ENCODE results near the gene NEMP2.
"Not testable (repeated sequence)": the region's sequence is repeated elsewhere in the genome, so short reads cannot be mapped to it uniquely, and the experiment has no call there.

Gene NEMP2

GRCh38 chr2:190519975-190520767 is 14.4 kb downstream of the NEMP2 start:
- ATAC-seq = no peak
- H3K27me3 Mint-ChIP-seq = no peaks in the 10 kb centered on the region

GRCh38 chr2:190517468-190517867 is 17.1 kb downstream of the NEMP2 start:
- Mint-ChIP-seq H3K36me3 (ENCODE audit: low read depth) (peaks cover 21% of the 10 kb centered on the region), H3K27ac (no peak overlapping the region), H3K4me3 (no peak overlapping the region), H3K9me3 (no peaks in the 10 kb centered on the region), H3K27me3 (no peaks in the 10 kb centered on the region), H3K4me1 (peaks cover 37% of the 10 kb centered on the region)
- DNase-seq (no peak), ATAC-seq (no peak)

More at GRCh38 chr2:190519975-190520767, 14.4 kb downstream of the NEMP2 start:
- Mint-ChIP-seq H3K36me3 (ENCODE audit: low read depth) (peaks cover 27% of the 10 kb centered on the region), H3K4me3 (no peak overlapping the region), H3K4me1 (peaks cover 32% of the 10 kb centered on the region), H3K27ac (no peak overlapping the region), H3K9me3 (no peaks in the 10 kb centered on the region)
- DNase-seq = no peak

GRCh38 chr2:190515687-190516086 is 18.8 kb downstream of the NEMP2 start:
- peaks cover 15% of the 10 kb centered on the region for H3K36me3 Mint-ChIP-seq (ENCODE audit: low read depth)
- no peak for DNase-seq
- H3K4me3 Mint-ChIP-seq = no peak overlapping the region
- no peak overlapping the region for H3K27ac Mint-ChIP-seq
- no peaks in the 10 kb centered on the region for H3K9me3 Mint-ChIP-seq
- H3K27me3 Mint-ChIP-seq = no peaks in the 10 kb centered on the region
- peak; percentile 10 for ATAC-seq
- H3K4me1 Mint-ChIP-seq = peaks cover 28% of the 10 kb centered on the region

GRCh38 chr2:190514676-190515075 is 19.8 kb downstream of the NEMP2 start:
- H3K27ac Mint-ChIP-seq = no peak overlapping the region
- ATAC-seq (no peak), DNase-seq (no peak)
- H3K27me3 Mint-ChIP-seq = no peaks in the 10 kb centered on the region
- peaks cover 14% of the 10 kb centered on the region for H3K36me3 Mint-ChIP-seq (ENCODE audit: low read depth)
- H3K9me3 Mint-ChIP-seq = no peaks in the 10 kb centered on the region
- H3K4me1 Mint-ChIP-seq = peaks cover 20% of the 10 kb centered on the region
- H3K4me3 Mint-ChIP-seq = no peak overlapping the region

GRCh38 chr2:190513877-190514276 is 20.6 kb downstream of the NEMP2 start:
- peaks cover 18% of the 10 kb centered on the region for H3K4me1 Mint-ChIP-seq
- no peaks in the 10 kb centered on the region for H3K9me3 Mint-ChIP-seq
- no peak overlapping the region for H3K4me3 Mint-ChIP-seq
- DNase-seq = no peak
- ATAC-seq = no peak
- no peaks in the 10 kb centered on the region for H3K27me3 Mint-ChIP-seq
- H3K36me3 Mint-ChIP-seq (ENCODE audit: low read depth) = peaks cover 14% of the 10 kb centered on the region
- no peak overlapping the region for H3K27ac Mint-ChIP-seq

- no peak for DNase-seq
- peaks cover 14% of the 10 kb centered on the region for H3K36me3 Mint-ChIP-seq (ENCODE audit: low read depth)
- H3K27me3 Mint-ChIP-seq = no peaks in the 10 kb centered on the region
- H3K4me1 Mint-ChIP-seq = peaks cover 18% of the 10 kb centered on the region
- no peaks in the 10 kb centered on the region for H3K9me3 Mint-ChIP-seq
- no peak overlapping the region for H3K4me3 Mint-ChIP-seq
- ATAC-seq = no peak
- no peak overlapping the region for H3K27ac Mint-ChIP-seq
Observed at GRCh38 chr2:190512539-190513095, 21.9 kb downstream of the NEMP2 start.

GRCh38 chr2:190511104-190511503 is 23.4 kb downstream of the NEMP2 start:
- no peak for ATAC-seq
- DNase-seq = no peak
- Mint-ChIP-seq H3K27me3 (no peaks in the 10 kb centered on the region), H3K4me3 (no peak overlapping the region), H3K9me3 (no peaks in the 10 kb centered on the region), H3K27ac (no peak overlapping the region), H3K36me3 (ENCODE audit: low read depth) (peaks cover 19% of the 10 kb centered on the region), H3K4me1 (peaks cover 14% of the 10 kb centered on the region)

GRCh38 chr2:190509895-190510294 is 24.6 kb downstream of the NEMP2 start:
- not testable (repeated sequence) for H3K4me3 Mint-ChIP-seq, DNase-seq, H3K27me3 Mint-ChIP-seq, H3K4me1 Mint-ChIP-seq, H3K27ac Mint-ChIP-seq, H3K9me3 Mint-ChIP-seq, ATAC-seq
- H3K36me3 Mint-ChIP-seq (ENCODE audit: low read depth) = peaks cover 18% of the 10 kb centered on the region

GRCh38 chr2:190507135-190507534 is 27.4 kb downstream of the NEMP2 start:
- ATAC-seq (no peak), DNase-seq (no peak)
- Mint-ChIP-seq H3K27ac (no peak overlapping the region), H3K4me3 (no peak overlapping the region), H3K9me3 (no peaks in the 10 kb centered on the region), H3K4me1 (peaks cover 3% of the 10 kb centered on the region), H3K36me3 (ENCODE audit: low read depth) (peaks cover 19% of the 10 kb centered on the region), H3K27me3 (no peaks in the 10 kb centered on the region)

GRCh38 chr2:190506666-190507065 is 27.9 kb downstream of the NEMP2 start:
- DNase-seq (no peak), ATAC-seq (no peak)
- Mint-ChIP-seq H3K9me3 (no peaks in the 10 kb centered on the region), H3K4me3 (no peak overlapping the region), H3K4me1 (peaks cover 8% of the 10 kb centered on the region), H3K36me3 (ENCODE audit: low read depth) (peaks cover 19% of the 10 kb centered on the region), H3K27ac (no peak overlapping the region), H3K27me3 (no peaks in the 10 kb centered on the region)

GRCh38 chr2:190505696-190506095 is 28.8 kb downstream of the NEMP2 start:
- Mint-ChIP-seq H3K9me3 (no peaks in the 10 kb centered on the region), H3K4me1 (peaks cover 15% of the 10 kb centered on the region), H3K36me3 (ENCODE audit: low read depth) (peaks cover 21% of the 10 kb centered on the region), H3K27ac (no peak overlapping the region), H3K4me3 (no peak overlapping the region), H3K27me3 (no peaks in the 10 kb centered on the region)
- ATAC-seq (no peak), DNase-seq (no peak)

- H3K27me3 Mint-ChIP-seq = no peaks in the 10 kb centered on the region
- peaks cover 23% of the 10 kb centered on the region for H3K36me3 Mint-ChIP-seq (ENCODE audit: low read depth)
- H3K4me3 Mint-ChIP-seq = no peak overlapping the region
- DNase-seq (no peak), ATAC-seq (no peak)
- no peaks in the 10 kb centered on the region for H3K9me3 Mint-ChIP-seq
- no peak overlapping the region for H3K27ac Mint-ChIP-seq
- H3K4me1 Mint-ChIP-seq = peaks cover 15% of the 10 kb centered on the region
Observed at GRCh38 chr2:190504912-190505311, 29.6 kb downstream of the NEMP2 start.

GRCh38 chr2:190503088-190503487 is 31.4 kb downstream of the NEMP2 start:
- ATAC-seq = no peak
- peaks cover 27% of the 10 kb centered on the region for H3K36me3 Mint-ChIP-seq (ENCODE audit: low read depth)
- no peak overlapping the region for H3K27ac Mint-ChIP-seq
- DNase-seq = no peak
- H3K9me3 Mint-ChIP-seq = no peaks in the 10 kb centered on the region
- H3K4me3 Mint-ChIP-seq = no peak overlapping the region
- H3K27me3 Mint-ChIP-seq = no peaks in the 10 kb centered on the region
- H3K4me1 Mint-ChIP-seq = peaks cover 15% of the 10 kb centered on the region

GRCh38 chr2:190501702-190502407 is 32.7 kb downstream of the NEMP2 start:
- ATAC-seq (no peak), DNase-seq (no peak)
- Mint-ChIP-seq H3K27ac (no peak overlapping the region), H3K36me3 (ENCODE audit: low read depth) (peaks cover 30% of the 10 kb centered on the region), H3K27me3 (no peaks in the 10 kb centered on the region), H3K9me3 (no peaks in the 10 kb centered on the region), H3K4me3 (no peak overlapping the region), H3K4me1 (peaks cover 15% of the 10 kb centered on the region)

- no peak for ATAC-seq
- H3K9me3 Mint-ChIP-seq = no peaks in the 10 kb centered on the region
- no peak overlapping the region for H3K27ac Mint-ChIP-seq
- H3K36me3 Mint-ChIP-seq (ENCODE audit: low read depth) = peaks cover 27% of the 10 kb centered on the region
- no peaks in the 10 kb centered on the region for H3K27me3 Mint-ChIP-seq
- H3K4me1 Mint-ChIP-seq = peaks cover 15% of the 10 kb centered on the region
- no peak overlapping the region for H3K4me3 Mint-ChIP-seq
- no peak for DNase-seq
Observed at GRCh38 chr2:190501231-190501630, 33.3 kb downstream of the NEMP2 start.
